HepG2 (cell line): Measurements from ENCODE around the gene NPAS2. TPM values are rescaled to one million over a fixed set of nuclear protein-coding genes. Genes with fewer than 3 reads are reported as not detected.

ENCODE experiments used
- ESRRA ChIP-seq: sonication (generic); formaldehyde crosslinking; IDR thresholded peaks from 2 replicates; pipeline ENCODE4 v1.5.1; 2020; ENCODE audit warnings: mild to moderate bottlenecking, low read depth, missing genetic modification reagents
- KMT2A ChIP-seq: sonication (generic); formaldehyde crosslinking; IDR thresholded peaks from 2 replicates; pipeline ENCODE4 v1.4.0; 2020; ENCODE audit warnings: missing genetic modification reagents
- SRSF1 ChIP-seq: fragments of 200-400 bp; formaldehyde crosslinking; optimal IDR thresholded peaks from 2 replicates; pipeline ENCODE3; 2017; ENCODE audit warnings: mild to moderate bottlenecking, low read depth, low read length, moderate library complexity
- TAF15 ChIP-seq: fragments of 200-400 bp; formaldehyde crosslinking; IDR thresholded peaks from one replicate; pipeline ENCODE4 v1.6.1; 2018; ENCODE audit warnings: mild to moderate bottlenecking, low read depth, low read length; ENCODE audit not compliant: poor library complexity, severe bottlenecking
- ZFX ChIP-seq: sonication (generic); formaldehyde crosslinking; IDR thresholded peaks from 2 replicates; pipeline ENCODE4 v1.4.0; 2020; ENCODE audit warnings: mild to moderate bottlenecking, low read depth, missing genetic modification reagents, moderate library complexity
- ZNF207 ChIP-seq: fragments of 450-650 bp; IDR thresholded peaks from 2 replicates; pipeline ENCODE4 v1.6.1; 2016; ENCODE audit warnings: antibody characterized with exemption, borderline replicate concordance
- ZSCAN12 ChIP-seq: sonication (generic); formaldehyde crosslinking; IDR thresholded peaks from 2 replicates; pipeline ENCODE4 v1.9.0; 2021; ENCODE audit warnings: mild to moderate bottlenecking, missing genetic modification reagents
- ZSCAN25 ChIP-seq: sonication (generic); formaldehyde crosslinking; IDR thresholded peaks from 2 replicates; pipeline ENCODE4 v1.8.0; 2022; ENCODE audit warnings: mild to moderate bottlenecking, missing genetic modification reagents
- polyA plus RNA-seq, 8 experiments: library from polyadenylated mRNA; depleted of rRNA in 3 of 8; stranded (reverse) in 7 of 8; unstranded in 1 of 8; fragments of >200 nt; fragmentation: Illumina TruSeq in 4 of 8; extraction: Trizol in 4 of 8; gene quantifications; 2 replicates each; pipeline versions ENCODE4 v1.2.1 to v1.2.3, GENCODE V29; 2011 to 2016; ENCODE audit warnings: low read depth in 4 of 8, missing spikeins in 1 of 8, mixed read lengths in 1 of 8; ENCODE audit not compliant: insufficient read depth in 1 of 8
- total RNA-seq, 5 experiments: library from RNA; depleted of rRNA; stranded (reverse); fragments of >200 nt; fragmentation: Illumina TruSeq; extraction: Trizol; gene quantifications; 2 replicates each; pipeline ENCODE4 v1.2.3, GENCODE V29; 2016; ENCODE audit warnings: low read depth in 1 of 5
- TF ChIP-seq, protein P1 (sequence below): sonication (generic); formaldehyde crosslinking; IDR thresholded peaks from 2 replicates; pipeline ENCODE4 v1.4.0; 2020; ENCODE audit warnings: mild to moderate bottlenecking, missing genetic modification reagents
- TF ChIP-seq, protein P2 (sequence below): IDR thresholded peaks from 2 replicates; pipeline ENCODE4 v1.6.1; 2012; ENCODE audit warnings: inconsistent platforms
- TF ChIP-seq, protein P3 (sequence below): IDR thresholded peaks from 2 replicates; pipeline ENCODE4 v1.6.1; 2016; ENCODE audit warnings: missing compliant biosample characterization, missing genetic modification reagents, borderline replicate concordance

NPAS2 gene
- total and polyA plus RNA-seq, 2 of the 13 experiments (the other 11 are each of a cell fraction or from before 2014, with no cell fraction given) = 14.8 to 37.5 TPM

DNA sequence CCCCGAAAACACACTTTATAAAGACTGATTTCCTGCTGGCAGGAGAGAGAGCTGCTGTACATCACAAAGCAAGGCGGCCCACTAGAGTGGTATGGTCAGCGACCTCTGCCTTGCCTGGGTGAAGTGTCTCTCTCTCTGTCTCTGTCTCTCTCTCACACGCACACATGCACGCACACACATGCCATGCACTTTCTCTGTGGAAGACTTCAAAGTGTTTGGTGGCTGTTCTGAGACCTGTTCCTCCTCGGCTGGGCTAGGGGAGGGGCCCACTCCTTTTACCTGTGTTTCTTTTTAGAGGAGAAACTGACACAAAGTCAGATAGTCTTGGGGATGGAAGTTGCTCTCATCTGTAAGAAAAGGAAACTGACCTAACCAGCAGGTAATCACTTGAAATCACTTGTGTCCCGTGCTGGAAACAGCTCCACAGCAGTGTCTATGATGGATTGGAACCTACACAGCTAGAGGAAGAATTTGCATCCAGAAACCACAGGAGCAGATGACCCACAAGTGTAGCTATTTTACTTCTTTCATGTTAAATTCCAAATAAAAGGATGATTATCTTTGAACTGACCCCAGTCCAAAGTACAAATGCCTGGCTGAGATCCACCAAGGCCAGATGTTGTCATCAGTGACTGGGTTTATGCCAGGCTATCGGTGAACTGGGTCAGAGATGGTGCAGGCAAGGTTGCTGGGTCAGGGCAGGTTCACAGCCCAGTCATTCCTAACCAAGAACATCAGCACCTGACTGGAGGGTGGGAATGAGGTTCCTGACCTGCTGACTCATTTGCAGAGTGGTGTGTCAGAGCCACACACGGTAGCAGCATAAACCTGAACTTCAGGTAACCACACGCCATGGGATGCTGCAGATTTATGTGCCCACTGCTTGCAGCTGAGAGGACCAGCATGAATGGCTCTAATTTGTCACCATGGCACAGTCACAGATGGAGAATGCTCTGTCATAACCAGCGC is 63.0 kb downstream of the NPAS2 start (continued):
- no peak for TF ChIP-seq SRSF1
- no peak for TF ChIP-seq ZSCAN25
- no peak for TF ChIP-seq ZFX (CRISPR knock-in tag)
- no peak for TF ChIP-seq KMT2A
- TF ChIP-seq, protein P1, sequence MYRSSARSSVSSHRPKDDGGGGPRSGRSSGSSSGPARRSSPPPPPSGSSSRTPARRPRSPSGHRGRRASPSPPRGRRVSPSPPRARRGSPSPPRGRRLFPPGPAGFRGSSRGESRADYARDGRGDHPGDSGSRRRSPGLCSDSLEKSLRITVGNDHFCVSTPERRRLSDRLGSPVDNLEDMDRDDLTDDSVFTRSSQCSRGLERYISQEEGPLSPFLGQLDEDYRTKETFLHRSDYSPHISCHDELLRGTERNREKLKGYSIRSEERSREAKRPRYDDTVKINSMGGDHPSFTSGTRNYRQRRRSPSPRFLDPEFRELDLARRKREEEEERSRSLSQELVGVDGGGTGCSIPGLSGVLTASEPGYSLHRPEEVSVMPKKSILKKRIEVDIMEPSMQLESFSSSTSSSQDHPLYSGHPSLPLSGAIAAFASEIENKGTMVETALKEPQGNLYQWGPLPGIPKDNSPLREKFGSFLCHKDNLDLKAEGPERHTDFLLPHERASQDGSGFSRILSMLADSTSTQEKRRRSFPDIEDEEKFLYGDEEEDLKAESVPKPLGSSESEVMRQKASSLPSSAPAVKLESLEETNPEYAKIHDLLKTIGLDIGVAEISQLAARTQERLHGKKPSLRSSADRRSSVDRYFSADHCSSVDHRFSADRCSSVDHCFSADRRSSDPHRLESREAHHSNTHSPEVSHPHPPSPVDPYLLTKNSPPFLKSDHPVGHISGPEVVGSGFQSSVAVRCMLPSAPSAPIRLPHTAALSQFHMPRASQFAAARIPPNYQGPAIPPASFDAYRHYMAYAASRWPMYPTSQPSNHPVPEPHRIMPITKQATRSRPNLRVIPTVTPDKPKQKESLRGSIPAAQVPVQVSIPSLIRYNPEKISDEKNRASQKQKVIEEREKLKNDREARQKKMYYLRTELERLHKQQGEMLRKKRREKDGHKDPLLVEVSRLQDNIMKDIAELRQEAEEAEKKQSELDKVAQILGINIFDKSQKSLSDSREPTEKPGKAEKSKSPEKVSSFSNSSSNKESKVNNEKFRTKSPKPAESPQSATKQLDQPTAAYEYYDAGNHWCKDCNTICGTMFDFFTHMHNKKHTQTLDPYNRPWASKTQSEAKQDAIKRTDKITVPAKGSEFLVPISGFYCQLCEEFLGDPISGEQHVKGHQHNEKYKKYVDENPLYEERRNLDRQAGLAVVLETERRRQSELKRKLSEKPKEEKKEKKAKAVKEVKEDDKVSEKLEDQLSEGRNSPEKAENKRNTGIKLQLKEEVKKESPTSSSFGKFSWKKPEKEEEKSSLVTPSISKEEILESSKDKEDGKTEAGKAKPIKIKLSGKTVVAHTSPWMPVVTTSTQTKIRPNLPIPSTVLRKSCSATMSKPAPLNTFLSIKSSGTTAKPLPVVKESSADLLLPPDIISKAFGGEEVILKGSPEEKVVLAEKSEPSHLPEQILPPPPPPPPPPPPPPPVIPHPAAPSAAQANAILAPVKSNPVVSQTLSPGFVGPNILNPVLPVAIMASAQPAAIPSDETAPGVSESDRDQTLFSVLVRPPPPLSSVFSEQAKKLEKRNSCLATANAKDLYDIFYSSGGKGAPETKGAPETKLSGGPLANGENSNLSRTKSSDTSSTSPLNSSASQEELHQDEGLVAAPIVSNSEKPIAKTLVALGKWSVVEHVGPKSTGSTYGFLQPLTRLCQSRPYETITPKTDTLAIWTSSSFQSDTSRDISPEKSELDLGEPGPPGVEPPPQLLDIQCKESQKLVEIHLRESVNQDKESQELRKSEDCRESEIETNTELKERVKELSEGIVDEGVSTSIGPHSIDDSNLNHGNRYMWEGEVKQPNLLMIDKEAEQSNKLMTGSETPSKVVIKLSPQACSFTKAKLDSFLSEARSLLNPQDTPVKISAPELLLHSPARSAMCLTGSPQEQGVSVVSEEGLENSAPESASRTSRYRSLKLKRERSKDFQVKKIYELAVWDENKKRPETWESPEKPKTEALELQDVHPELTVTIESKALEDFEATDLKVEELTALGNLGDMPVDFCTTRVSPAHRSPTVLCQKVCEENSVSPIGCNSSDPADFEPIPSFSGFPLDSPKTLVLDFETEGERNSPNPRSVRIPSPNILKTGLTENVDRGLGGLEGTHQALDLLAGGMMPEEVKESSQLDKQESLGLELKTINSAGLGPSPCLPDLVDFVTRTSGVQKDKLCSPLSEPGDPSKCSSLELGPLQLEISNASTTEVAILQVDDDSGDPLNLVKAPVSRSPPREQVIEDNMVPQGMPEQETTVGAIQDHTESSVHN = 0 out of 2 replicates have a peak, but pooled peaks have one; percentile 33
- TF ChIP-seq, protein P2, sequence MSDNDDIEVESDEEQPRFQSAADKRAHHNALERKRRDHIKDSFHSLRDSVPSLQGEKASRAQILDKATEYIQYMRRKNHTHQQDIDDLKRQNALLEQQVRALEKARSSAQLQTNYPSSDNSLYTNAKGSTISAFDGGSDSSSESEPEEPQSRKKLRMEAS = peak; percentile 13; the same call in 1 of the 2 replicates
- no peak for TF ChIP-seq ZSCAN12
- TF ChIP-seq, protein P3, sequence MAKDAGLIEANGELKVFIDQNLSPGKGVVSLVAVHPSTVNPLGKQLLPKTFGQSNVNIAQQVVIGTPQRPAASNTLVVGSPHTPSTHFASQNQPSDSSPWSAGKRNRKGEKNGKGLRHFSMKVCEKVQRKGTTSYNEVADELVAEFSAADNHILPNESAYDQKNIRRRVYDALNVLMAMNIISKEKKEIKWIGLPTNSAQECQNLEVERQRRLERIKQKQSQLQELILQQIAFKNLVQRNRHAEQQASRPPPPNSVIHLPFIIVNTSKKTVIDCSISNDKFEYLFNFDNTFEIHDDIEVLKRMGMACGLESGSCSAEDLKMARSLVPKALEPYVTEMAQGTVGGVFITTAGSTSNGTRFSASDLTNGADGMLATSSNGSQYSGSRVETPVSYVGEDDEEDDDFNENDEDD (CRISPR knock-in tag) = no peak
- peak; percentile 73; the same call in 1 of the 2 replicates for TF ChIP-seq ESRRA (CRISPR knock-in tag)
- TF ChIP-seq TAF15 = no peak
- no peak for TF ChIP-seq ZNF207
